ENCODE measurements around the gene ACTG1.

ACTG1 gene

GRCh38 chr17:81460856-81461460 is 51.6 kb downstream of the ACTG1 start:
- DNase-seq: no peak
